DMS114 treated with DMSO at 0.1 percent for 48 hours (cell line): ENCODE data around the gene UTY.

Experiments used
- DNase-seq: peaks from one replicate; lab custom pipeline; 2025; ENCODE audit not compliant: unreplicated experiment; lab: John Stamatoyannopoulos, UW

Gene UTY

DNA sequence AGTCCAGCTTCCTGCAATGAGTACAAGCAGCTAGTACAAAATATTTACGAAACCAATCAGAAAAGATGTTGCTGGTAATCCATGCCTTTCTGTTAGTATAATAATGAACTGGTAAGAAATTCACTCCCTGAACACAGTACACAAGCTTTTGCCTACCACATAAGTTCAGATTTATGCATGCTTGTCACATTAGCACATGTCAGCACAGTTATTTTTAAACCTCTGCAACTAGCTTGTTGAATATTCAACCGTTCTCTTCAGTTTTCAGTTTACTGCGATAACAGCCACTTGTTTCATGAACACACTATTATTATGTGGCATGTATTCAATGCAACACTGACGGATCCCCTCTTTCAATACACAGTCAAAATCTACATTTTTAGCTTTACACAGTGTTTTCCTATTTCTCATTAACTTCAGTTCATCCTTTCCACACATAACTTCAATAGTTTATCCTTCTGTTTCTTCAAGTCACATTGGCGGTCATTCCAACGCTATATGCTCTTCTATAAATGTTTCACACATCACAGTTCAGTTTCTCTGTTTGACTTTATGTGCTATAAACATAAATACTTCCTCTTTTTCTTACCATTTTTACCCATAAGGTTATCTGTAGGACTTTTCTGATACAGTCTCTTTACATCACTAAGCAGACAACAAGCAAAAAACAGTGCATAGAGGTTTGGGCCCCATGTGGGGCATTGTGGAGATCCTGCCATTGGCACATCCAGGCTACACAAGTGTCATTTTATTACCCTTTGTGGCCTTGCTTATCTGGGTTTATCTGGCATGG lies 62.8 kb downstream of the UTY start:
- no peak for DNase-seq

DNA sequence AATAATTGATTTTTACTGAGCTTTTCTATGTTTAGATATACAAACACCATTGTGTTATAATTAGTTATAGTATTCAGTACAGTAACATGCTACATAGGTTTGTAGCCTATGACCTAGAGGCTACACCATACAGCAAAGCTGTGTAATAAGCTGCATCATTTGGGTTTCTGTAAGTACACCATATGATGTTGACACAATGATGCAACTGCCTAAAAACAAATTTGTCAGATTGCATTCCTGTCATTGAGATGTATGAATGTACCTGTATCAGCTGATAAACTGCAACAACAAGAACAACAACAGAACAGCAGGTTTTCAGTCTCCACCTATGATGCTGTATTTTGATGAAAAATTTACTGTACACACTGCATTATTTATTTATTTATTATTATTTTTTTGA lies 64.3 kb downstream of the UTY start:
- no peak for DNase-seq

DNA sequence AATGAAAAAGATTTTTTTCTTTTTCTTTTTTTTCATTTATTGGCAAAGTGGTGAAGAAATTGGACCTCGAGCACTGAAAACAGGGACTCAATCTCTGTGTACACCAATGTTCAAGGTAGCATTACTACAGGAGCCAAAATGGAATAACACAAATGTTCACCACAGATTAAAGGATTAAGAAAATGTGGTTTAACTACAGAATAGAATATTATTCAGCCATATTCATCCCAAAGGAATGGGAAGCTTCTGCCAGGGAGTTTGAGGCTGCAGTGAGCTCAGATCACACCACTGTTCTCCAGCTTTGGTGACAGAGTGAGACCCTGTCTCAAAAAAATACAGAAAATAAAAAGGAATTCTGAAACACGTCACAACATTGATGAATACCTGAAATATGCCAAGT lies 81.0 kb downstream of the UTY start:
- no peak for DNase-seq

DNA sequence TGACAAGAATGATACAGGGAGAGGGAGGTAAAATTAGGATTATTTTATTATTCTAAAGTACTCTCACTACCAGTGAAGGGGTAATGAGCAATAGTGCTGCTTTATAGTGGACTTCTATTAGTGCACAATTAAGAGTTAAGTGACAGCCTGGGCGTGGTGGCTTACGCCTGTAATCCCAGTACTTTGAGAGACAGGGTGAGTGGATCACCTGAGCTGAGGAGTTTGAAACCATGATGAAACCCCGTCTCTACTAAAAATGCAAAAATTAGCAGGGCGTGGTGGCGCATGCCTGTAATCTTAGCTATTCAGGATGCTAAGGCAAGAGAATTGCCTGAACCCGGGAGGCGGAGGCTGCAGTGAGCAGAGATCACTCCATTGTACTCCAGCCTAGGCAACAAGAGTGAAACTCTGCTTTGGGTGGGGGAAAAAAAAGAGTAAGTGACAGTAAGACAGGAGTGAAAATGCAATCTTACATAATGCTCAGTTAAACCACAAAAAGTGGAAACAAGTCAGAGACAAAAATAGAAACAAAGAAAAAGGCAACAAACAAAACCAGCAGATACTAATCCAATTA lies 98.6 kb downstream of the UTY start:
- no peak for DNase-seq

DNA sequence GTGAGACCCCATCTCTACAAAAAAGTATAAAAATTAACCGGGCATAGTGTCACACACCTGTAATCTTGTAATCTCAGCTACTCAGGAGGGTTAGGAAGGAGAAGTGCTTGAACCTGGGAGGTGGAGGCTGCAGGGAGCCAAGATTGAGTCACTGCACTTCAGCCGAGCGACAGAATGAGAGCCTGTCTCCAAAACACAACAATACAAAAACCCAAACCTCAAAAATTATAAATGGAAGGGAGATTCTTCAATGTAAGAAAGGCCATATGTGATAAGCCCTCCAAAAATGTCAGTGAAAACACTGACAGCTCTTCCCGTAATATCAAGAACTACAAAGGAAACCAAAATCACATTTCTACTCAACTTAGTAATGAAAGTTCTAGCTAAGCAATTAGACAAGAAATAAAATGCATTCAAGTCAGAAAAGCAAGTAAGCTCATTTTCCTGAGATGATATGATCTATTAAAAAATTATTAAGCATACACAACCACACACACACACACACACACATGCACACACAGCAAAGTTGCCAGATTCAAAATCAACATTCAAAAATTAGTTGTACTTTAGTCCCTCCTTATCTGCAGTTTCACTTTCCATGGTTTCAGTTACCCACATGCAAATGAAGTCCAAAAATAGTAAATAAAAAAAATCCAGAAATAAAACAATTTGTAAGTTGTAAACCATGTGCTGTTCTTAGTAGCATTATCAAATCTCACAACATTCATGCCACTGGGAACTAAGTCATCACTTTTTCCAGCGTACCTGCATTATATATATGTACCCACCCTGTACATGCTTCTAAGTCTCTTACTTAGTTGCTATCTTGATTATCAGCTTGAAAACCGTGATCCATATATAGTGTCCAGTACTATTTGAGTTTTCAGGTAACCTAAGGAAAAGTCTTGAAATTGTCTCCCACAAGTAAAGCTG lies 108.7 kb downstream of the UTY start:
- no peak for DNase-seq

DNA sequence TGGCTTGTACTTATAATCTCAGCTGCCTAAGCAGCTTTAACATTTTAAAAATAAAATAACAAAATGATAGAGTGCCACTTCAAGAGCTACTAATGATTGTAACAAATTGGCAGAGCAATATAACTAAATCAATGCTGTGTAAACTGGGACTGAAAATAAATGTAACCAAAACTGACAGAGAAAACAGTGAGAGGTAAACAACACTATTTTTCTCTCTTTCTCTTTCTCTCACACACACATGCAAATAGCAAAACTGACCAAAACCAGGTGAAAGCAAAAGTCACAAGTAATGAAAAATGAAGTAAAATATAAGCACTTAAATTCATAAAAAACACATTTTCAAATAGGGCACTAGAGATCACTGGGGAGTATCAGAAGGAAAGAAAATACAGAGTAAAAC lies 109.6 kb downstream of the UTY start:
- no peak for DNase-seq

DNA sequence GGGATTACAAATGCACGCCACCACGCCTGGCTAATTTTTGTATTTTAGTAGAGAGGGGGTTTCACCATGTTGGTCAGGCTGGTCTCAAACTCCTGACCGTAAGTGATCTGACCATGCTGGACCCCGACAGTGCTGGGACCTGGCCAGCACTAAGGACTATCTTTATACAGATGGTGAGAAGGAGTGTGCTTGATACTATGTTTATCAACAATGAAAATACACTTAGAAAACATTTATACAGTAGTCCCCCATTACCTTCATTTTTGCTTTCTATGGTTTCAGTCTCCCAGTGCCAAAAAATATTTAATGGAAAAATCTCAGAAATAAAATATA lies 111.4 kb downstream of the UTY start:
- no peak for DNase-seq

DNA sequence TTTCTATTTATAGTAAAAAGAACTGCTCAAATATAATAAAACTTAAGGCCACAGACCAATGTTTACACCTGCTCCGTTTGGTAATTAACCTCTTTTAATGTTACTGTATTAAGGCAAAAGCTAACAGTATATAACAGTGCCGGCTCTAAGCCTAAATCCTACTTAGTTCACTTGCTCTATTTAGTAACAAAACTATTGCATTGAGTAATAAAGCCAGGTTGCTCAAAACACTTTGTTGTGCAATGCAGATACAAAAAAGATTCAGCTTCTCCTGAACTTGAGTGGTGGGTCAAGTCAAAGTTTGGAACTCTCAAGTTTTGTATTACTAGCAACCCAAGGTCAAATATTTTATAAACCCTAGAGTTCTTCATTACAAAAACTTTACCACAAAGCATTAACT lies 116.2 kb downstream of the UTY start:
- no peak for DNase-seq

DNA sequence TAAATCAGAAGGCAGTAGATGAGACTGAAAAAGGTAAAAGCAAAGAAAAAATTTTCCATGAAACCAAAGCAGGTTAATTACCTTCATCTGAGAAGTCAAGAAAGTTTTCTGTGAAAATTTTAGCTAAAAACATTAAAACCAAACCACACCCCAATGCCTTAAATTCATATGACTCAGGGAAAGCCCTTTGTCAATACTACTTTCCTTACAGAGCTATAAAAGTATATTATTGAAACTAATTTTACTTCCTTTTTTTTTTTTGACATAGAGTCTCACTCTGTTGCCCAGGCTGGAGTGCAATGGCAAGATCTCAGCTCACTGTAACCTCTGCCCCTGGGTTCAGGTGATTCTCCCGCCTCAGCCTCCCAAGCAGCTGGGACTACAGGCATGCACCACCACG lies 117.2 kb downstream of the UTY start:
- DNase-seq, result no peak

DNA sequence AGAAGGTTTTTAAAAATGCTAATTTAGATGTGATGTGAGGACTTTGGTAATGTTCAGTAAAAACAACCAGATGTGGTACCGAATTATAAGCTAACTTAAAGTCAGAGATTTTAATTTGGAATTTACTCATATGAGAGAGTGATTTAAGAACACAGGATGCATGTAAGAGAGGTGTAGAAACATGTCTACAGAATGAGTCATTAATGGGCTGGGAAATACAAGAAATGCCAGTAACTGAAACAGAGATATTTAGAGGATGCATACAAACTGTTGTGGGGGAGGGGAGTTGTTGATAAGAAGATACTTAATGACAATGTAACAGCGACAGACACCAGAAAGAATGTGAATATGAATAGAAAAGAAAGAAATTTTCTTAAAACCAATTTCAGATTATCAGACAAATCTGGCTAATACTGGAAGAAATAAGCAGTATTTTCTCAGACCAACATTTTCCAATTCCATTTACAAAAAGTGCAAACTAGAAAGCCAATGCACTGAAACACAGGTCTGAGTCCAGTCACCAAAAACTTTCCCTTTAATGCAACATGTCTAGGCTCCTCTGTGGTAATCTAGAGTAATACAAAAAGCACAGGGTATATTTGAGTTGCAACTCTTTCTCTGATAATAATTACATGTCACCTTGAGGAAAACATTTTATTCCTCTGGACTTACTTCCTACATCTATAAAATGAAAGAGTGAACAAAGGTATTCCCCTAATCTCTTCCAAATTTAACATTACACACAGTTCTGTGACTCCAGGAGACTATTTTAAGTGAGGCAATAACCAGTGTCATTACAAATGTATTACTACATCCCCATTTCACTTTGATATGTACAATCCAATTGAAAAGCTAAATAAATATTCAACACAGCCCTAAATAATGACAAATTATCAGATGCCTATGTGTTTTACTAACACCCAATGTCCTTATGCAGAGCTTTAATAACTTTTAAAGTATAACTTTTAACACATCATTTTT lies 117.9 kb downstream of the UTY start:
- no peak for DNase-seq

DNA sequence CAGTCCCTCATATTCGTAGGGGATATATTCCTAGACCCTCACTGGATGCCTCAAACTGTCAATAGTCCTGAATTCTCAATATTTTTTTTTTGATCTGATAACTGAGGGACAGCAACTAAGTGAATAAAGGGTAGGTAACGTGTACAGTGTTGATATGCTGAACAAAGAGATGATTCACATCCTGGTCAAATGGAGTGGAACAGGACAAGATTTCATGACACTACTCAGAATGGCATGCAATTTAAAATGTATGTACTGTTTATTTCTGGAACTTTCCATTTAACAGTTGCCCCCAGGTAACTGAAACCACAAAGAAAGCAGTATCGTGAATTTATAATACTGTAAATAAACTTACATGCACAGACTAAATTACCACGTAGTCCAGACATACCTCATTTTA lies 128.4 kb downstream of the UTY start:
- no peak for DNase-seq

DNA sequence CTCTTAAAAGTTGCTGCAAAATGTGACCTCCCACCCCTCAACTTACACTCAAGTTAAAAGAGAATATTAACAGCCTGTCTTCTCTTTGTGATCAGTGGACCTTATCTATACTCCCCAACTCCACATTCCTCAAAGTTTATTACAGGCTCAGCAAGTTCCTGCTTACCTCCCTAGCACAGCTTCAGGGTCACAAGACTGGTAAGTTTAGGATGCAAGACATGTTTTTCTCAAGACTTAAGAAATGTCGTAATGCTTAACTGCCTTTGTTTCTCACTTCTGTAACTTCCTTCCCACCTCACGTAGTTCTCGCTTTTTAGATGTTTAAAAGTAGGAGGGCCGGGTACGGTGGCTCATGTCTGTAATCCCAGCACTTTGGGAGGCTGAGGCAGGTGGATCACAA lies 132.7 kb downstream of the UTY start:
- no peak for DNase-seq

DNA sequence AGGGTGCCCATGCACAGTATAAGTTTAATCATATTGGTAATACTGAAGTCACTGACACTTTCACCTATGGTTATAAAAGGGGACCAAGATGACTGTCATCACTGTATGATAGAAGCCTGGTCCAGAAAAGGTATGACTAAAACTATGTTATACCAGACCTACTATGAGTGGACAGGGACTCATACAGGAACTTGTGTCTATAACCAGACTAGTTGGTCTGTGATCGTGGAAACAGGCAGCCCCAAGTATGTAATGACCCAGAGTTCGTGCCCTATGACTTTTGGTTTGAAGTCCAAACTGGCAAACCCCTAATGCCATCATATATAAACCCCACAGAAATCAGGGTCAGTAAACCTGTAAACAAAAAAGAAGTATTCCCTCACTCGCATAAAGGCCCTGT lies 134.3 kb downstream of the UTY start:
- no peak for DNase-seq

DNA sequence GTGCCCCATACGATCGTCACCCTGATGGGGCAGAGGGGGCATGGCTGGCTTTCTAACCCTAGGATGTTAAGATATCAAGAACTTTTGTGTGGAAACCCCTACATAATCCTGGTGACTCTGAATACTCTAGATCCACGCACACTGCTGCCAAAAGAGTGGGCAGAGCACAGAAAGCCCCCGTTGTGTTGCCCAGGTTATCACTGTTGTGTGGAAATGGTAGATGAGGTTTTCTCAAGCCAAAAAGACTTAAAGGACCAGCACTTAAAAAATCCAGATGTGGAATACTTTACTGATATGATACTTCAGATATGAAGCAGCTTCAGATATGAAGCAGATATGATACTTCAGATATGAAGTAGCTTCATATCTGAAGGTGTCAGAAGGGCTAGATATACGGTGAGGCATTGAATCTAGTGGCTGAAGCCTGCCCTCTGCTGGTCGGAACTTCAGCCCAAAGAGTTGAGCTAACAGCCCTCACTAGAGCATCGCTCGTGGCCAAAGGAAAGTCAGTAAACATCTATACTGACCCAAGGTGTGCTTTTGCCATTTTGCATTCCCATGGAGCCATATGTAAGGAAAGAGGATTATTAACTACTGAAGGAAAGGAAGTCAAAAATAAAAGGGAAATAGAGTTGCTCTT lies 136.4 kb downstream of the UTY start:
- no peak for DNase-seq

DNA sequence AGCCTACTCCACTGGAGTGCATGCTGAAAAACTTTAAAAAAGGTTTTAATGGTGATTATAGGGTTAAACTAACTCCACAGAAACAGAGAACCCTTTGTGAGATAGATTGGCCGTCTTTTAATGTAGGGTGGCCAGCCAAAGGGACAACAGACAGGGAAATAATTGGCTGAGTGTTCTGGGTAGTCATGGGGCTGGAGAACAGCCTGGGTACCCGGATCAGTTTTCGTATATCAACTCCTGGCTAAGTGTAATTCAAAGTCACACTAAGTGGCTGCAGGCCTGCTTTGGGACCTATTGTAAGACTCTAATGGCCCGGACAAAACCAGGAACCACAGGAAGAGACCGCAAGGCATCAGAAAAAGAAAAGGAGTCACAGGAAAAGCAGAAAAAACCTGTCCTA lies 139.9 kb downstream of the UTY start:
- no peak for DNase-seq

DNA sequence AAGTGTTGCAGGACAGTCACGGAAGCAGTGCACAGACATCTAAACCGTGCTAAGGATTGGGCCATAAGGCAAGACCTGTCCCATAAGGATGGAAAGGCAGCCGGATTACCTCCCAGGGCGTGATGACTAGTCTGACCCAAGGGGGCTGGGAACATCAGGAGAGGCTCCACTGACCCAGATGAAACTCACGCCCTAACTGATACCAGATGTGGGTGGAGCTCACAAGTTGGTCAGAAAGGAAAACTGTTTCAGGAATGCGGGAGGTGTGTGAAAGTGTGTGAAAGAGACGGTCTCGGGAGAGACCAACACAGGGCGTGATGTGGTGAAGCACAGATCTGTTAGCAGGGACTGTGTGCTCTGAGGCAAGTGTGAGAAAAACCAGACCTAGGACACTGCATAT lies 140.5 kb downstream of the UTY start:
- DNase-seq, result no peak

DNA sequence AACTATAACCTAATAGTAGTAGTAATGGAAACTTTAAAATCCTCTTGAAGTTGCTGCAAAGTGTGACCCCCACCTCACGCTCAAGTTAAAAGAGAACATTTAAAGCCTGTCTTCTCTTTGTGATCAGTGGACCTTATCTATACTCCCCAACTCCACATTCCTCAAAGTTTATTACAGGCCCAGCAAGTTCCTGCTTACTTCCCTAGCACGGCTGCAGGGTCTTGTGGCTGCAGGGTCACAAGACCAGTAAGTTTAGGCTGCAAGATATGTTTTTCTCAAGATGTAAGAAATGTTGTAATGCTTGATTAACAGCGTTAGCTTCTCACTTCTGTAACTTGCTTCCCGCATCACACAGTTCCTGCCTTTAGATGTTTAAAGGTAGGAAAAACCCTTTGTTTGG lies 141.1 kb downstream of the UTY start:
- no peak for DNase-seq

DNA sequence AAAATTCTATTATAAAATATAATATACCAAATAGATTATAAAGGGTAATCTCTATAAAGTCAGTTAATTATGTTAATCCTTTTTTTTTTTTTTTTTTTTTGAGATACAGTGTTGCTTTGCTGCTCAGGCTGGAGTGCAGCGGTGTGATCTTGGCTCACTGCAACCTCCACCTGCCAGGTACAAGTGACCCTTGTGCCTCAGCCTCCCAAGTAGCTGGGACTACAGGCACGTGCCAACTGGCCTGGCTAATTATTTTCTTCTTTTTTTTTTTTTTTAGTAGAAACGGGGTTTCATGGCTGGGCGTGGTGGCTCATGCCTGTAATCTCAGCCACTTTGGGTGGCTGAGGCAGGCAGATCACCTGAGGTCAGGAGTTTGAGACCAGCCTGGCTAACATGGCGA lies 141.9 kb downstream of the UTY start:
- no peak for DNase-seq

DNA sequence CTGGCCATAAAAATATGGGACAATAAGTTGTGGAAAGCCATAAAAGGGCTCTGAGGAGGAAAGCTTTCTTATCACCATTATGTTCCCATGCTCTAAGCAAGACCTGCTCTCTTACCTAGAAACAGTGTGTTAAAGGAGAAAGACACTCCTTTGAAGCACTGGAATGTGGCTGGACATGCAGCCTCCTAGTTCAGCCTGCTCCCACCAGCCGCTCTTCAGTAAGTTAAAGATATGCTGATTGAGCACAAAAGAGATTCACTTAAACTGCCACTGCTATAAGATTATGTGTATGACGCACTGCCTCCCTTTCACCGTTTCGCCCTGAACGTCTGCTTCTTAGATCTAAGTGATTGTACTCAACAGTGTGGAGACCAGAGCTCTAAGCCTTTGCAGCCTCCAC lies 146.0 kb downstream of the UTY start:
- DNase-seq, result no peak

DNA sequence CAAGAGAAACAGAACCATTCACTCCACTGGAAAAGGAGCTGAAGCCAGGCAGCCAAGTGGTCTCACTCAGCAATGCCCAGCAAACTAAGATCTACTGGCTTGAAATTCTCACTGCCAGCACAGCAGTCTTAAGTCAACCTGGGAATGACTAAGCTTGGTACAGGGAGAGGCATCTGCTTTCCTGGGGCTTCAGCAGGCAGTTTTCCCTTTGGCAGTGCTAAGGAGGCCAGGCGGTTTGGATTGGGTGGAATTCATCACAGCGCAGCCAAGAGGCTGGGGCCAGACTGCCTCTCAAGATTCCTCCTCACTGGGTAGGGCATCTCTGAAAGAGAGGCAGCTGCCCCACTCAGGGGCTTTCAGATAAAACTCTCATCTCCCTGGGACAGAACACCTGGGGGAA lies 149.2 kb downstream of the UTY start:
- no peak for DNase-seq

DNA sequence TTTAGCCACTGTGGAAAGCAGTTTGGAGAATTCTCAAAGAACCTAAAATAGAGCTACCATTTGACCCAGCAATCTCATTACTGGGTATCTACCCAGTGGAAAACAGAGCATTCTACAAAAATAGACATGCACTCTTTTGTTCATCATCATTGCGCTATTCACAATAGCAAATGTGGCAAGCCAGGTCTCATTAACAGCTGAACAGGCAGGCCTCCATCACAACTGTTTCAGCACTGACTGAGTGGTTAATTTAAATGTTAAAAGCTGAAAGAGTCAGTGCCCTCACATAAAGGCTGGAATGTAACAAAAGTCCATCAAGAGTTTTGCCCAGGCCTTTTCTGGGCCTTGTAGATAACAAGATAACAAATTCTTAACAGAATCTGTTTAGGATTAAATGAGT lies 166.9 kb downstream of the UTY start:
- DNase-seq, result no peak
